Glomerular visceral epithelial cell (primary cell): ENCODE measurements around the gene YRDC.
"Not testable (repeated sequence)": the region's sequence is repeated elsewhere in the genome, so short reads cannot be mapped to it uniquely, and the experiment has no call there.

Experiments
- DNase-seq: peaks from one replicate; pipeline ENCODE4 v3.0.0-alpha.2; 2016; ENCODE audit errors: extremely low spot score

YRDC gene

DNA sequence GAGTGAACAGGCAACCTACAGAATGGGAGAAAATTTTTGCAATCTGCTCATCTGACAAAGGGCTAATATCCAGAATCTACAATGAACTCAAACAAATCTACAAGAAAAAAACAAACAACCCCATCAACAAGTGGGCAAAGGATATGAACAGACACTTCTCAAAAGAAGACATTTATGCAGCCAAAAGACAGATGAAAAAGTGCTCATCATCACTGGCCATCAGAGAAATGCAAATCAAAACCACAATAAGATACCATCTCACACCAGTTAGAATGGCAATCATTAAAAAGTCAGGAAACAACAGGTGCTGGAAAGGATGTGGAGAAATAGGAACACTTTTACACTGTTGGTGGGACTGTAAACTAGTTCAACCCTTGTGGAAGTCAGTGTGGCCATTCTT lies 36.6 kb downstream of the YRDC start:
- not testable (repeated sequence) for DNase-seq

DNA sequence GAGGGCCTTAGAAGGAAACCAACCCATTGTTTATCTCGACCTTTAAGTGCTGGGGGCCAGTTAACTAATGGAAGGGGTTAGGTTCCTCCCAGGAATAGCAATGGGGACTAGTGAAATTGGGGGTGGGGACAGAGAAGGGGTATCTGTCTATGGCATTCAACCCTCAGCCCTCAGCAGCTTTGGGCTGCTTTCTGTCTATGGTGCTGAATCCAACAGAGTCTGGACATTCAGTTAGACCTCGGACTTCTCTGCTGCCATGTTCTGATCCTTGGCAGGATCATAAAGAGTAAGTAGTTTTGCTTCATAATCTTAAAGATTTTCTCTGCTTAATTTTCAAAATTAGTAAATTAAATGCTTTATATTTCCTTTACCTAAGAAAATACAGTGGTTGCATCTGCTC lies 40.5 kb downstream of the YRDC start:
- no peak for DNase-seq

DNA sequence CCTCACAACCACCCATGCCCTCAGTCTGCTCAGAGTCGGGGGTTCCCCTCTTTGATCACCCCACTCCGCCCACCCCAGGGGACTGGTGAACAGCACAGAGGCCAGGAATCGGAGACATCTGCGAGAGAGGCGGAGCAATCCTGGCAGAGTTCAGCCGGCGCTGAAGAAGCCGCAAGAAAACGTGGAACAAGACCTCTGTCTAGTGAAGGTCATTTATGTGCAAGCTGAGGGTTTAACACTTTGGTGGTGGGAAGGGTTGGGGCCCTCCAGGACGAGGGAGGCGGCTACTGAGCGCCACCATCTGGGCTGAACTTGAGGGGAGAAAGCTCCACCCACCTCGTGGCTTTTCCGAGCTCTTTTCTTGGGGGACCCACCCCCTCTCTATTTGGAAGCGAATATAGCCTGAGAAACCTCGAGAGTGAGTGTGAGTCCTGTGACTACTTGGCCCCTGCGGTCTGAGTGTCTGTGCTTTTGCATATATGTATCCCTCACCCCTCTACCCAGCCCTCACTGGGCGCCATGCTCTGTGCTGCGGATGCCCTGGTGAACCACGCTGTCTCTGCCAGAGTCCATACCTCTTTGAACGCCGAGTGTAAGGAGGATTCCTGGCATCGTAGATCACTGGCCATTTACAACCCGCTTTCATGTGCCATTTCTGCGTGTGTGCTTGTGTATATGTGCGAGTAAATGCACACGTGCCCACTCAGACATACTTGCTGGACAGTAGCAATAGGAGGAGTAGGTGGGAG lies 41.9 kb downstream of the YRDC start:
- no peak for DNase-seq

DNA sequence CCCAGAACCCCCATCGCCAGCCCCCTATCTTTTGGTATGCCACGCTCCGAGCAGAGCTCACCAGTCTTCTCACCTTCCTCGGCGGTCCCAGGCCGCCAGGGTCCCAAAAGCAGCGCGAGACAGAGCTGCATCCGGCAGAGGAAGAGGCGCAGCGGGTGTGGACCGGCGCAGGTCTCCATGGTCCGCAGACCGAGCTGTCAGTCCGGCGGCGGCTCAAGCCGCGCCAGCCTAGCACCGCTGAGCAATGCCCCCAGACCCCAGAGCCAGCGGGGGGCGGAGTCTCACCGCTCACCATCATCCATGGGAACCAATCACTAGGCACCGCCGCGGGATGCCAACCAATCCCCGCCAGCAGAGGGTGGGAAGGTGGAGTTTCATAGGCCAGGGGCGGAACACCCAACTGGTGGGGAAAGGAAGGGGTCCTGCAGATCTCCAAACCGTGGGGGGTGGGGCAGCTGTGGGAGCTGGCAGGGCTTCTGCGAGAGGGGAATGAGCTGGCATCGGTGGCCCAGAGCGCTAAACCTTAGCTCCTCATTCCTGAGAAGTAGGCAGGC lies 43.0 kb downstream of the YRDC start, which contains the start of gene EPHA10:
Gene EPHA10 (minus strand): TSS at position 233 of the 554 bp plus-strand sequence. CDS start 54 bp downstream, at position 179.
- DNase-seq, result no peak

DNA sequence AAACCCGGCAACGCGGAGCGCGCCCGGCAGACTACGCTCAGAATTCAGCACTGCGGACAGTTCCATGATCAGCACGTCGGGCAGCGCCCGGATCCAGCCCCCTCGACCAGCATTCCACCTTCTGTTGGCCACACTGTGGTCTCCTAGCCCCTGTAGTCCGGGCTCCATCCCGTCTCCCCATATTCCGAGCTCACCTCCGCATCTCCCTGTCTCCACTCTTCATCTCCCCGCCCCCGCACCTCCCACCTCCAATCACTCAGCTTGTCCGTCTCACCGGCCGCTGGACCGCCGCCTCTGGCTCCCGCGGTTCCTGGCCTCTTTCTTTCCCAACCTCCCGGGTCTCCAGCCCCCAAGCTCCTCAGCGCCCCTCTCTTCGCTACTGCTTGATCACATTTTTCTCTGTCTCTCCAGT lies 43.6 kb downstream of the YRDC start:
- DNase-seq, result peak; percentile 22

DNA sequence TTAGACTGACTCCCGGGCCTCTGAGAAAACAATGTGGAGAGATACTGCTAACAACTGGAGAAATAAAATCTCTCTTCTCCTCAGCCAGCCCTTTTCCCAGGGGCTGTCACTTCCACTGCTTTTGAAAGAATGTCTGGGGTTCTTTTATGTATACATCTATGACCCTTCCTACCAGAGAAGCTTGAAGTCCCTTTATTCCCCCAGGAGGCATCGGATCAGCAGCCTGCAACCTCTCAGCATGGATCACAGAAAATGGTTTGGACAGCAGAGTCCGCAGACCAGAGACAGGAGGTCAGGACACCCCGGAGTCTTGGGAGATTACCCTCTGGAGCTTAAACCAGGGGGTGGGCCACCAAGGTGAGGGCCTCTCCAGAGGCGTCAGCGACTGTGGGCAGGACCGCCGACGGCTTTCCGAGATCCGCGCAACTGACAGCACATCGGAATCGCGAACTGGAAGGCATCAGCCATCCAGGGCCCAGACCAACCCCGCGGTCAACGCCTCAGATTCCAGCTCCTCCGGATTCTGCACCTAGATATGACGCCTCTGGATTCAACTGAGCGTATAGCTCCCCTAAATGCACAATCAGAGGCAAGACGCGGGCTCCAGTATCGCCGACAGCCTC lies 44.1 kb downstream of the YRDC start:
- DNase-seq, result no peak

DNA sequence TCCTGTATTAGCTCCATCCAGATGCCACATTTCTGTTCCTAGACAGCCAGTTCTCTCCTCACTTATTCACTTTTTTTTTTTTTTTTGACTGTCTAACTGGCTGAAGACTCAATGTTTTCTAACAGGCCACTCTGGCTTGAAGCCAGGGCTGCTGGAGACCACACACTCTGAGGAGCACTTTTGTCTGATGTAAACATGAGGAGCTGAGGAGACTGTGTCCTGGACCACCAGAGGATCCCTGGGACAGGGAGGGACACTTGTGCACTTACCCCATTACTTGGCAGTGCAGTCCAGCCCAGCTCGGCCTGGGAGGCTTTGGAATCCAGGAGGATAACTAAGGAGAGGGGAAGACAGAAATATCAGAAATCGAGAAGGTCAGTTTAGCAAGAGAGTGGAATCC lies 45.5 kb downstream of the YRDC start:
- no peak for DNase-seq

DNA sequence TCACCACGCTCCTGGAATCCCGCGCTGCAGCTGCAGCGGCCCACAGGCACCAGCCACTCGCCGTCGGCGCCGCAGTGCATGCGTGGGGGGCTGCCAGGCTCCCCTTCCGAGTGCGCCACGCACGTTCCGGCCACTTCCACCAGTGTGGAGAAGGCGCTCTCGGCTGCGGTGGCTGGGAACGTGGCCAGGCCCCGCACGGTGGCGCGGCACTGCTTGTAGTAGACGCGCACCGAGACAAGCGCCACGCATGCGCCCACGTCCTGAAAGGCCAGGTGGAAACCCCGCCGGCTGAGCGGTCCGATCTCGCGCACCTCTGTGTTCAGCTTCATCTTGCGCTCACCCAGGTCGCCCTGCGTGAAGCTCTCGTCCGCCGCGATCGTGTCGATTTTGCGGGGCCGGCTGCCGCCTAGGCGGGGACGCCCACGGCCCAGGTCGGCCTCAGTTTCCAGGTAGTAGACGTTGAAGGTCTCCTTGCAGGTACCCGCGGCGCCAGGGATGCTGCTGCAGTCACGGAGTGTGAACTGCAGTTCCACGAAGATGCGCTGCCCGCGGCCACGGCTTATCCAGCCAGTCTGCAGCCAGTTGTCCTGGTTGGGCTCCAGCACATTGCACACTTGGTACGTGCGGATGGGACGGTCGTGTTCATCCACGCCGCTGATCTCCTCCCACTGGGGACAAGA lies 46.5 kb downstream of the YRDC start:
- DNase-seq, result no peak

DNA sequence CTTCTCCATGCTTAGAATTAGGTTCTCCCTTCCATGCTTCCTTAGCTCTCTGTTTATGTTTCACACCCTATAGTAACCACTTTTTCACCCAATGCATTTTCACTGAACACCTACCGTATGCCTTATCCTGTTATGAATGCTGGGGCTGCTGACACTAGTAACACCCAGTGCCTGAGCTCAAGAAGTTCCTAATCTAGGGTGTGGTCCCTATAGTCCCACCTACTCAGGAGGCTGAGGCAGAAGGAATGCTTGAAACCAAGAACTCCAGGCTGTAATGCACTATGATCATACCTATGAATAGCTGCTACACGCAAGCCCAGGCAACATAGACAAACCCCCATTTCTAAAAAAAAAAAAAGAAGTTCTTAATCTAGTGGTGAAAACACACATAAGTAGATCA lies 48.6 kb downstream of the YRDC start:
- no peak for DNase-seq

DNA sequence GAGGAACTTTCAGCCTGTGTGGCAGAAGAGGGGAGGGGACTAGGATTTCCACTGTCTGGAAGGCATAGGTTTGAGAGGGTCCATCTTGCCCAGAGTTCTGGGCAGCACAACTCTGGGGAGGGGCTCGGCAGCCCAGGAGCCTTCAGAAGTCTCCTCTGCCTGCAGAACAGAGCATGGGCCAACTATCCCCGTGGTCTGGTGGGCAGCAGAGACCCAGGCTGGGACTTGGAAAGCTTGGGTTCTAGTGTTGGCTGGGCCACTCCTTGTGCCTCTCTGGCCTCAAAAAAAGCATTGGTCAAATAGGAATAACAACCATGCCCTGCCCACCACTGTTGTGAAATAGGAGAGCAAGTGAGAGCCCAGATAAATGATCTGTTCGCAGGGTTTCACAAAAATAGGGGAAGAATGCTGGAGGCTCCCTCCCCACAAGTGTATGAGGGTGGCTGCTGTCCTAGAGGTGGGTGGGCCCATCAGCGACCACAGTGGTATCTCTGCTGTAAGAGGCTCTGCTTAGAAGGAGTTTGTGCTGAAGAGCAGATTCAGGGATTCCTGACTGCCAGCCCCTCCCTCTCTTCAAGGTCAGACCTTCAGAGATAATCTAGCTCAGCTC lies 52.0 kb downstream of the YRDC start:
- DNase-seq, result no peak

DNA sequence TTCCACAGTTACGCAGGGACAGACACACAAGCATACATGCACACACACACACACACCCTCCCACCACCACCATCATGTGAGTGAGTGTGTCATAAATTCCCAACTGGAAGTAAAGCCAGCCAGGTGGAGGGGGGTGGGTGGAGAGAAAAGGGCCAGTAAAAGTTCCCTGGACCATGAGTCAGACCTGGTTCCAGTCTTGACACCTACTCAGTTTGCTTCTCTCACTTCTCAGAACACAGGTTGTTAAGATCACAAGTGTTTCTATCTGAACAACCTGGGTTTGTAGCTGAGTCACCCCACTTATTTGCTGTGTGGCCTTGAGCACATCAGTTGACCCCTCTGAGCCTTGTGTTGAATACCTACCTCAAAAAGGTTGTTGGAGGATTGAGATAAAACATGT lies 52.7 kb downstream of the YRDC start:
- no peak for DNase-seq

DNA sequence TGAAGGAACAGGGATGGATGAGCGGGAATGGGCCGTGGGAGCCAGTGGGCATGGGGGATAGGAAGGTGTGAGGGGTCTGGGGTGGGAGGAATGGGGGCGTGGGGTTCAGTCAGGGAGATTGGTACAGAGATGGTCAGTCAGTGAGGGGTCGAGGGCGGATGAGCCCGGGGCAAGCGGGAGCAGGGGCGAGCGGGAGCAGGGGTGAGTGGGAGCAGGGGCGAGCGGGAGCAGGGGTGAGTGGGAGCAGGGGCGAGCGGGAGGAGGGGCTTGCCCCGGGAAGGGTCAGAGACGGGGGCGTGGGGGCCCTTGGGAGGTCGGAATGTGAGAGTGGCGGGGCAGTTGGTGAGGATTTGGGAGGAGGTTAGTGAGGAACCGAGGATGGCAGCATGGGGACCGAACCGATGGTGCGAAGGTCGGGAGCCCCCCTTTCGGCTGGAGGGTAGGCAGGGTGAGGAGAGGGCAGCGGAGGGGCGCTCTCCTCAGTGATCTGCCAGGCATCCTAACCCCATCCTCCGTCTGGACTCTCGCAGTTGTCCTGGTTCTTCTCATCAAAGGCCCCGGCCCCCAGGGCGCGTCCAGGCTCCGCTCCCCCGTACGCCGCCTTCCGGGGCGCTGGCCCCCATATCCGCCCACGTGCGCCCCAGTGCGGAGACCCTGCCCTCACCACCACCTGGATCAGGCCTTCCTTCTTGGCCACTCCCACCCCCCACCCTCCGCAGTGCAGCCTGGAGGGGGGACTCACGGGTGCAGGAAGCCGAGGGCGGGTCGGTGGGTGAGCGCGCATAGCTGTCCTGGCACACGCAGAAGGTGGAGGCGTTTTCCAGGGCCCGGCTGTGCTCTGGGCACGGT lies 54.3 kb downstream of the YRDC start:
- no peak for DNase-seq
